A172 (cell line): ENCODE data around the gene ABCC6. TPM values are rescaled to one million over a fixed set of nuclear protein-coding genes. Genes with fewer than 3 reads are reported as not detected.
"Not testable (repeated sequence)": the region's sequence is repeated elsewhere in the genome, so short reads cannot be mapped to it uniquely, and the experiment has no call there.

Source experiments
- DNase-seq: peaks from one replicate; pipeline ENCODE4 v3.0.0-alpha.2; 2015; ENCODE audit warnings: low spot score
- total RNA-seq: library from RNA; depleted of rRNA; stranded (reverse); fragments of >200 nt; shearing (Covaris generic); gene quantifications from 2 replicates; pipeline ENCODE4 v1.2.3, GENCODE V29; 2014; rRNA removed

Gene ABCC6
- total RNA-seq, 1 experiment from 2014 or later = not detected

DNA sequence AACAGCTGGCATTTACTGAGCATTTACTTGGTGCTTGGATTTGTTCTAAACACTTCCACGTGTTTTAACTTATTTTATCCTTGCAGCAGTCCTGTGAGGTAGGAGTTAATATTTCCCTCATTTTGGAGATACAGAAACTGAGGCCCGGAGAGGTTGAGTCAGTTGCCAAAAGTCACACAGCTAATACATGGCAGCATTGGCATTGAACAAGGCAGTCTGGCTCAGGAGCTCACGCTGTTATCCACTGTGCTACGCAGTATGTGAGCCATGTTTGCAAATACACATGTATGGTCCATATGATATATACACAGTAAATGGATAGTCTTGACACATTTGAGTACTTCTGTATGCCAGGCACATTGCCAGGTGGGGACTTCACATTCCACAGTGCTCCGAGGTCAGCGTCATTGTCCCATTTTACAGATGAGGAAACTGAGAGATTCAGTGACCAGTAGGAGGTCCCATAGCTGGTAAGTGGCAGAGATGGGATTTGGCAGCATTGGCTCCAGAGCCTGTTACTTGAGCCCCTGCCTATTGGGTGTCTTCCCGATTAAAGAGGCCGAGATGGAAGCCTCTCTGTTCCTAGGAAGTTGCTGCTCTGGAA, 110.7 kb downstream of the ABCC6 start:
- DNase-seq = no peak

- DNase-seq = no peak
Measured at GRCh38 chr16:16111639-16112038, 111.7 kb downstream of the ABCC6 start.

GRCh38 chr16:16110111-16110490, 113.2 kb downstream of the ABCC6 start:
- DNase-seq = no peak

DNA sequence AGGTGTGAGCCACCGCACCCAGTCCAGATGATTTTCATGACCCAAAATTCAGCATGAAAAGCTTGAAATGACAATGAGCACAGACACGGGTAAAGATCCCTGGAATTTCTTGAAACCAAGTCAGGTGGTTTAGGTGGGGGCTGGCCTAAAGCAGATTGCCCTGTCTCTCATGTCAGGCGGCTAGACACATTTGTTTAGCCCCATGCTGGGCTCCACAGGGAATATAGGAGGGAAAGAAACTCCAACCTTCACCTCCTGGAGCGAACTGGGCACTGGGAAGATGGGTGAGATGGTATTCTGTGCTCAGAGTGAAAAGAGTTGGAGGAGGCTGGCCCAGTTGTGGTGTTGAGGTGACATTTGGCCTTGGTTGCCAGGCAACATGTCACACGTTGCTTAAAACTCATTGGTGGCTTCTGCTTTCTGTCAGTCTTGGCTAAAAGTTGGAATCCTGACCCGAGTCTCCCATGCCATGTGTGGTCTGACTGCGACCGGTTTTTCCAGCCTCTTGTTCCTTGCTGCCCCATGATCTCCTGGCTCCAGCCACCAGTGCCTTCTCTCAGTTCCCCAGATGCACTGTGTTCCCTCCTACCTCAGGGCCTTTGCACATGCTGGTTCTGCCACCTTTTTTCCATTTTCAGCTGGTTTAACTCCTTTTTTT, 113.7 kb downstream of the ABCC6 start:
- DNase-seq = no peak

- DNase-seq = no peak
Measured at GRCh38 chr16:16108759-16109158, 114.5 kb downstream of the ABCC6 start.

- DNase-seq = no peak
Measured at GRCh38 chr16:16107839-16108238, 115.5 kb downstream of the ABCC6 start.

GRCh38 chr16:16106466-16106865, 116.8 kb downstream of the ABCC6 start:
- no peak for DNase-seq

GRCh38 chr16:16105646-16106045, 117.6 kb downstream of the ABCC6 start:
- no peak for DNase-seq

DNA sequence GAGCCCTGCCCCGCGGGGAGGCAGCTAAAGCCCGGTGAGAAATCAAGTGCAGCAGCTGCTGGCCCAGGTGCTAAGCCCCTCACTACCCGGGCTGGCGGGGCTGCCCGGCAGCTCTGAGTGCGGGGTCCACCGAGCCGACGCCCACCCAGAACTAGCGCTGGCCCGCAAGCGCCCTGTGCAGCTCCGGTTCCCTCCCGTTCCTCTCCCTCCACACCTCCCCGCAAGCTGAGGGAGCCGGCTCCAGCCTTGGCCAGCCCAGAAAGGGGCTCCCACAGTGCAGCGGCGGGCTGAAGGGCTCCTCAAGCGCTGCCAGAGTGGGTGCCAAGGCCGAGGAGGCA, 118.5 kb downstream of the ABCC6 start:
- not testable (repeated sequence) for DNase-seq

DNA sequence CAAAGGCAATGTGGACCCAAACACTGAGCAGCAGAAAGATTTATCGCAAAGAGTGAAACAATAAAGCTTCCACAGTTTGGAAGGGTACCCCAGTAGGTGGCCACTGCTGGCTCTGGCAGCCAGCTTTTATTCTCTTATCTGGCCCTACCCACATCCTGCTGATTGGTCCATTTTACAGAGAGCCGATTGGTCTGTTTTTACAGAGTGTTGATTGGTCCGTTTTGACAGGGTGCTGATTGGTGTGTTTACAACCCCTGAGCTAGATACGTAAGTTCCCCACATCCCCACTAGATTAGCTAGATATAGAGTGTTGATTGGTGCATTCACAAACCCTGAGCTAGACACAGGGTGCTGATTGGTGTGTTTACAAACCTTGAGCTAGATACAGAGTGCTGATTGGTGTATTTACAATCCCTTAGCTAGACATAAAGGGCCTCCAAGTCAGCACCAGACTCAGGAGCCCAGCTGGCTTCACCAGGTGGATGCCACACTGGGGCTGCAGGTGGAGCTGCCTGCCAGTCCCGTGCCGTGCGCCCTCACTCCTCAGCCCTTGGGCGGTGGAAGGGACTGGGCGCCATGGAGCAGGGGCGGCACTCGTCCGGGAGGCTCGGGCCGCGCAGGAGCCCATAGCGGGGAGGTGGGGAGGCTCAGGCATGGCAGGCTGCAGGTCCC, 119.0 kb downstream of the ABCC6 start:
- not testable (repeated sequence) for DNase-seq

- no peak for DNase-seq
Measured at GRCh38 chr16:16102738-16103137, 120.6 kb downstream of the ABCC6 start.

DNA sequence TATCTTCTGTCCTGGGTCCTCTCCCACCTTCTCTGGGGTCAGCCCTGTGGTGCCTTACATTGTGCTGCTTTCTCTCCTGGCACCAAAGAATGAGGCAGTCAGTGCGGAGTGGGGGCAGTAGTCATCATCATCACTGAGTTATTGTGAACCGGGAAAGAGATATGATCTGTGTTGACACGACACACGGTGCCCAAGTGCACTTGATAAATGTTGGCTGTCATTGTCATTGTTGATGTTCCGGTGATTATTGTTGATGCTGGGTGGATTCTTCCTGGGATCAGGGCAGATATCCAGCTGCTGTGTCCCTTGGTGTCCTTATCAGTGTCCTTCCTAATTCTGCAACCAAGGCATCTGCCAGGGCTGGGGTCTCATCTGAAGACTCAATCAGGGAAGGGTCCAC, 121.7 kb downstream of the ABCC6 start:
- no peak for DNase-seq

DNA sequence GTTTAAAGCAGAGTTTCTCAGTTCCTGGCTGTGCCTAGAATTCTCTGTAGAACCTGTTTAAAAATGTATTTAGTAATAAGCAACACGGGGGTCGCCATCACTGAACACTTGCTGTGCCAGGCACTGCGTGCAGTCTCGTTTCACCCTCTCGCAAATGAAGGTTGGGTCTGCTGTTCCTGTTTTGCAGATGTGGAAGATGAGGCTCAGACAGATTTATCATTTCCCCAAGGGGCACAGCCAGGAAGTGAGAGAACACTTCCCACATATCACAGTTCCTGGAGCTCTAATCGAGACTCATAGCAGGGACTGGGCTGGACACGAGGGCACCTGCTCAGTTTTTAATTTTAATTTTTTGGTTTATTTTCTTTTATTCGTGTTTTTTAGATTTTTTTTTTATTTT, 122.7 kb downstream of the ABCC6 start:
- no peak for DNase-seq

DNA sequence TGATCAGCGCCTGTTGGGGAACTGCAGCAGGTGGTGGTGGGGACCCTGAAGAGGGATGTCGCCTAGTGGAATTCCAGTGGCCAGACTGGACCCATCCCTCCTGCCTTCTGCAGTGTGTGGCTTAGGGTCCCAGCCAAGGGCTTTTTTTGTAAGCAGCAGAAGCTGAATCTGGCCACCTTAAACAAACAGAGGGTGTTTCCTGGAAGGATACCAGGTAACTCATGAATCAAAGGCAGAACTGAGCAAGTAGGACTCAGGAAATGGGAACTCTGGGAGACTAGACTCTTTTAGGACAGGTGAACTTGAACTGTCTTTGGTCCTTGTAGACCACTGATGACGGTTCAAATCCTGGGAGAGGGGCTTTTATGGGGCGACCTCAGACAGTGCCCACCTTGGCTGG, 124.0 kb downstream of the ABCC6 start:
- no peak for DNase-seq

Other genes starting within 250 kb of the ABCC6 start
- 16.1 and 16.4 TPM in 2 replicates for gene NOMO3, start 9.0 kb upstream of the ABCC6 start, total RNA-seq
- gene NPIPA7, start 155.6 kb upstream of the ABCC6 start, total RNA-seq = 7.0 and 7.3 TPM in 2 replicates